CD4-positive, alpha-beta T cell treated with Interleukin-15 for 4 hours (primary cell): Measurements from ENCODE around the gene BCAN.

ENCODE experiments used
- DNase-seq: peaks from one replicate; pipeline ENCODE4 v3.0.0-alpha.2; 2020; ENCODE audit warnings: low spot score

The BCAN gene

GRCh38 chr1:156662800-156663055, 20.8 kb downstream of the BCAN start:
- no peak for DNase-seq

GRCh38 chr1:156663178-156663577, 21.3 kb downstream of the BCAN start:
- DNase-seq, result no peak

GRCh38 chr1:156664046-156664766, 22.3 kb downstream of the BCAN start:
- DNase-seq, result no peak

GRCh38 chr1:156664767-156665411, 23.0 kb downstream of the BCAN start:
- no peak for DNase-seq

- no peak for DNase-seq
Measured at GRCh38 chr1:156665539-156665938, 23.6 kb downstream of the BCAN start.

GRCh38 chr1:156666862-156667609, 25.1 kb downstream of the BCAN start:
- no peak for DNase-seq

GRCh38 chr1:156667610-156667967, 25.7 kb downstream of the BCAN start:
- no peak for DNase-seq

- no peak for DNase-seq
Measured at GRCh38 chr1:156667968-156668709, 26.2 kb downstream of the BCAN start.

GRCh38 chr1:156668801-156669637, 27.1 kb downstream of the BCAN start:
- no peak for DNase-seq

- no peak for DNase-seq
Measured at GRCh38 chr1:156669794-156670193, 27.9 kb downstream of the BCAN start.

- DNase-seq, result no peak
Measured at GRCh38 chr1:156670359-156670758, 28.4 kb downstream of the BCAN start.

- no peak for DNase-seq
Measured at GRCh38 chr1:156670791-156671190, 28.9 kb downstream of the BCAN start.

GRCh38 chr1:156671804-156672203, 29.9 kb downstream of the BCAN start:
- DNase-seq, result no peak

GRCh38 chr1:156673387-156674121, 31.6 kb downstream of the BCAN start:
- DNase-seq, result no peak

- DNase-seq, result no peak
Measured at GRCh38 chr1:156675210-156676113, 33.5 kb downstream of the BCAN start.

- no peak for DNase-seq
Measured at GRCh38 chr1:156676114-156676819, 34.4 kb downstream of the BCAN start.

- no peak for DNase-seq
Measured at GRCh38 chr1:156676820-156677615, 35.1 kb downstream of the BCAN start, which contains the start of gene NES. Gene NES, minus strand, starts transcription at chr1:156677407. Its CDS starts 143 bp downstream, at chr1:156677264.
